ENCODE data around the gene ELMOD3. TPM values are rescaled to one million over a fixed set of nuclear protein-coding genes. Genes with fewer than 3 reads are reported as not detected.
"Not testable (repeated sequence)": the region's sequence is repeated elsewhere in the genome, so short reads cannot be mapped to it uniquely, and the experiment has no call there.

ELMOD3 gene
- total RNA-seq, 1 donor from 2014 or later, result 14.3 TPM

DNA sequence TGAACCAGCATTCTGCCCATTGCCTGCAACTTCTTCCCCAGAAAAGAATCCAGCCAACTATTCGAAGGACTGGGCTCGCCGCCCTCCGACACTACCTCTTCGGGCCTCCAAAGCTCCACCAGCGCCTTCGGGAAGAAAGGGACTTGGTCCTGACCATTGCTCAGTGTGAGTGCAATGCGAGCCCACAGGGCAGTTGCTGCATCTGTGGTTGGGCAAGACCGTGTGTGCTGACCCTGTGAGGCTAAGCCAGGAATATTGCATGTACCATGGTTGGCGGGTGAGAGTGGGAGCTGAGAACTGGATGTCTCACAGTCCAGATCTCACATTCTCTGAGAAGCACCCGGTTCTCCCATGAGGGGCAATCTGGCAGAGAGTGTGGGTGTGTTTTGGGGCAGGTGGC is 16.5 kb downstream of the ELMOD3 start:
- no peak for DNase-seq (ENCODE audit: low spot score)
- Mint-ChIP-seq H3K27me3 (ENCODE audit: low read depth) (no peaks in the 10 kb centered on the region), H3K4me1 (ENCODE audit: low read depth) (no peaks in the 10 kb centered on the region), H3K36me3 (ENCODE audit: low read depth) (peaks cover 17% of the 10 kb centered on the region), H3K27ac (ENCODE audit: unreplicated experiment) (no peak overlapping the region), H3K4me3 (ENCODE audit: unreplicated experiment) (no peak overlapping the region), H3K9me3 (ENCODE audit: low read depth) (peaks cover 4% of the 10 kb centered on the region)
- TF ChIP-seq CTCF (IDR thresholded peaks at IDR 0.05), result no peak

DNA sequence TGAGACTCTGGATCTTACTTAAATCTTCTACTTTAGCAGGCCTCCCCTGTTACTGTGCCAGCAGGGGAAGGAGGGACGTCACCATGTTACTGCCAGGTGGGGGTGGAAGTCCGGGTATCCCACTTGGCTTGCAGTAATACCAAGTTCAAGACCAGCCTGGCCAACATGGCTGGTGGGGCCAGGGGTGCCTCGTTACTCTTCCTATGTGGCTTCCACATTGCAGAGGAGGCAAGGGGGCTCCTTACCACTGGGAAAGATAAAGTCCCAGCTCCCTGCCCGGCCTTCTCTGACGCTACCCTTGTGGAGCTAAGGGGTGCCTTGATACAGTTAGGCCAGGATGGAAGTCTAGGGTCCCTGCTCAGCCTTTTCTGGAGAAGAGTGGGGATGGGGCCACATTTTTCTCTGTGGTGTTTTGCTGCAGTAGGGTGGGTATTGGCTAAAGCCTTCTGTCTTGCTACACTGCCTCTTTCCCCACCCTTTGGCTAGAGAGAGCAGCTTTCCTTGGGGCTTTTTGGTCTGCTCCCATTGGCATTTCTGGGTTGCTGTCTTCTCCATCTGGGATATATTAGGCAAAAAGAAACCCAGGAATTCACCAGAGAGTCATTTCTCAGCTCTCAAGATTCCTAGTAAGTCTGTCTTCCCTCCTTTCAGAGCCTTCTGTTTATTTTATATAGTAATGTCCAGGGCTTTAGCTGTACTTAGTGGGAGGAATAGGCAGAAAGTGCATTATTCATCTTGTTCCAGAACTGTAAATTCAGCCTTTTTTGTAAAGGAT is 21.9 kb downstream of the ELMOD3 start:
- Mint-ChIP-seq H3K4me3 (ENCODE audit: unreplicated experiment) (no peak overlapping the region), H3K36me3 (ENCODE audit: low read depth) (peaks cover 37% of the 10 kb centered on the region), H3K9me3 (ENCODE audit: low read depth) (peaks cover 8% of the 10 kb centered on the region), H3K4me1 (ENCODE audit: low read depth) (no peaks in the 10 kb centered on the region), H3K27ac (ENCODE audit: unreplicated experiment) (no peak overlapping the region), H3K27me3 (ENCODE audit: low read depth) (no peaks in the 10 kb centered on the region)
- no peak for TF ChIP-seq CTCF (IDR thresholded peaks at IDR 0.05)
- no peak for DNase-seq (ENCODE audit: low spot score)

DNA sequence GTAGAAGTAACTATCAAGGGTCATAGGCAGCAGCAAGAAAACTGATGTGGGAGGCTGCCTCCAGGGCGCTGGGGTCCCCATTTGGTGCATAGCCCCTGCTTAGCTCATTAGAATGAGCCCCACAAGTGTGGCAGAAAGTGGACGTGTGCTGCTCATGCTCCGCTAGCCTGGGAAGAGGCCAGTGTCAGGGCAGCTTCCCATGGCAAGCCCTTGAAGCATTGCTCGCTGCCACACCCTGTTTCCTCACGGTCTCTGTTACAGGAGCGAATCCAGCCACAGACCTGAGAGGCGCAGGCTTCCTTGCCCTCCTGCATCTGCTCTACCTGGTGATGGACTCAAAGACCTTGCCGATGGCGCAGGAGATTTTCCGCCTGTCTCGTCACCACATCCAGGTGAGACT is 22.5 kb downstream of the ELMOD3 start:
- H3K4me3 Mint-ChIP-seq (ENCODE audit: unreplicated experiment), result no peak overlapping the region
- no peaks in the 10 kb centered on the region for H3K27me3 Mint-ChIP-seq (ENCODE audit: low read depth)
- peaks cover 8% of the 10 kb centered on the region for H3K9me3 Mint-ChIP-seq (ENCODE audit: low read depth)
- peaks cover 38% of the 10 kb centered on the region for H3K36me3 Mint-ChIP-seq (ENCODE audit: low read depth)
- TF ChIP-seq CTCF (IDR thresholded peaks at IDR 0.05), result no peak
- no peak overlapping the region for H3K27ac Mint-ChIP-seq (ENCODE audit: unreplicated experiment)
- H3K4me1 Mint-ChIP-seq (ENCODE audit: low read depth), result no peaks in the 10 kb centered on the region
- DNase-seq (ENCODE audit: low spot score), result no peak

- Mint-ChIP-seq H3K27ac (ENCODE audit: unreplicated experiment) (no peak overlapping the region), H3K4me1 (ENCODE audit: low read depth) (no peaks in the 10 kb centered on the region), H3K4me3 (ENCODE audit: unreplicated experiment) (no peak overlapping the region), H3K9me3 (ENCODE audit: low read depth) (peaks cover 8% of the 10 kb centered on the region), H3K27me3 (ENCODE audit: low read depth) (no peaks in the 10 kb centered on the region), H3K36me3 (ENCODE audit: low read depth) (peaks cover 39% of the 10 kb centered on the region)
- TF ChIP-seq CTCF (IDR thresholded peaks at IDR 0.05), result no peak
- no peak for DNase-seq (ENCODE audit: low spot score)
These were observed 23.7 kb downstream of the ELMOD3 start for GRCh38 chr2:85378257-85378656.

DNA sequence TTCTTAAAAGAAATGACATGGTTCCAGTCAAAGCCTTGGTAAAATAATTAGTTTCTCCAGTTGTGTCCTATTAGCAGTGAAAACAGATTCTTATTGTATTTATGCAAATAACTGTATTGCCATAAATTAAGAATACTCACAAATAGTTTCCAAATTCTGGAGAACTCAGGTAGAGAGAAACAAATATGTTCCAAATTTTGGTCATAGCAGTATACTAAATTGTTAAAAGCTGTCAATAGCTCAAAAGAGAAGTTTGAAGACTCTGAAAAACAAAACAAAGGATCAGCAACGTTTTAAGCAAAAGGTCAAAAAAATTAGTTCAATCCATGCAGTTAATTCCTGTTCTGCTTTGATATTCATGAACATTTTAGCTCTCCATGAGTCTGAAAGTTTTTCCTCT is 25.5 kb downstream of the ELMOD3 start:
- H3K4me3 Mint-ChIP-seq (ENCODE audit: unreplicated experiment), result no peak overlapping the region
- no peak overlapping the region for H3K27ac Mint-ChIP-seq (ENCODE audit: unreplicated experiment)
- H3K36me3 Mint-ChIP-seq (ENCODE audit: low read depth), result peaks cover 38% of the 10 kb centered on the region
- TF ChIP-seq CTCF (IDR thresholded peaks at IDR 0.05), result no peak
- no peaks in the 10 kb centered on the region for H3K27me3 Mint-ChIP-seq (ENCODE audit: low read depth)
- H3K4me1 Mint-ChIP-seq (ENCODE audit: low read depth), result no peaks in the 10 kb centered on the region
- DNase-seq (ENCODE audit: low spot score), result no peak
- peaks cover 4% of the 10 kb centered on the region for H3K9me3 Mint-ChIP-seq (ENCODE audit: low read depth)

GRCh38 chr2:85383151-85383550 is 28.6 kb downstream of the ELMOD3 start:
- not testable (repeated sequence) for H3K4me3 Mint-ChIP-seq (ENCODE audit: unreplicated experiment); H3K27ac Mint-ChIP-seq (ENCODE audit: unreplicated experiment); H3K4me1 Mint-ChIP-seq (ENCODE audit: low read depth); H3K27me3 Mint-ChIP-seq (ENCODE audit: low read depth); H3K9me3 Mint-ChIP-seq (ENCODE audit: low read depth); DNase-seq (ENCODE audit: low spot score)
- peaks cover 32% of the 10 kb centered on the region for H3K36me3 Mint-ChIP-seq (ENCODE audit: low read depth)

Data from chondrocyte (in vitro differentiated cells).